Measurements from ENCODE around the gene GNG8. TPM values are rescaled to one million over a fixed set of nuclear protein-coding genes. Genes with fewer than 3 reads are reported as not detected.

Gene GNG8
- total RNA-seq, 1 experiment from 2014 or later: not detected

- Histone ChIP-seq H2AFZ (ENCODE audit: low read depth, low read length, poor library complexity, severe bottlenecking) (peak overlapping the region; percentile 95), H3K36me3 (ENCODE audit: control insufficient read depth in 1 of 2, insufficient read depth in 2 of 2, low read length in 2 of 2) (no peaks in the 10 kb centered on the region), H3K27ac (ENCODE audit: low read depth, low read length) (peak overlapping the region; percentile 62; the same call in 1 of the 2 replicates), H4K20me1 (ENCODE audit: insufficient read depth) (no peaks in the 10 kb centered on the region), H3K4me1 (ENCODE audit: control insufficient read depth in 1 of 2, insufficient read depth in 2 of 2, low read length in 2 of 2) (peaks cover 11 to 22% of the 10 kb centered on the region in 2 experiments), H3K79me2 (ENCODE audit: insufficient read depth, low read length) (no peaks in the 10 kb centered on the region), H3K4me3 (replicated peaks in 1 of 2; ENCODE audit: low read depth in 1 of 2, low read length in 2 of 2) (peak overlapping the region; percentile 37 to 64), H3K9me2 (ENCODE audit: insufficient read depth) (no peaks in the 10 kb centered on the region), H3K9me3 (ENCODE audit: control insufficient read depth in 1 of 2, insufficient read depth in 1 of 2, low read depth in 1 of 2, low read length in 2 of 2) (no peaks in the 10 kb centered on the region), H3K27me3 (ENCODE audit: insufficient read depth, low read length) (no peaks in the 10 kb centered on the region), H3K4me2 (ENCODE audit: low read length) (peak overlapping the region; percentile 93), H3K9ac (ENCODE audit: low read length) (no peak overlapping the region)
- BruUV-seq (replicated peaks): no TSS peak
- ATAC-seq: no peak
- no peak for TF ChIP-seq RAD21 (IDR thresholded peaks at IDR 0.05; ENCODE audit: low read depth)
- TF ChIP-seq ATF3 (IDR thresholded peaks at IDR 0.05): no peak
- no peak for TF ChIP-seq EGR1 (IDR thresholded peaks at IDR 0.05; ENCODE audit: low read depth)
- TF ChIP-seq SIN3A (IDR thresholded peaks at IDR 0.05; ENCODE audit: low read depth): no peak
- CTCF ChIA-PET: interaction anchor here (1.0 kb wide), 1 partner anchor 25 kb away, joined by 3 read pairs; no protein-coding TSS in a partner anchor
- POLR2A ChIA-PET: no interaction called here
- intact Hi-C loops (cut with micrococcal nuclease): no loop called here
- RAD21 ChIA-PET (ENCODE audit: low non-redundant PET in 1 of 2, low total read pairs in 2 of 2, uncharacterized antibody in 2 of 2, unreplicated experiment in 2 of 2): no interaction called here
- no peak for DNase-seq (ENCODE audit: low read depth, low spot score)
Measured at GRCh38 chr19:46639358-46640182, 3.6 kb upstream of the GNG8 start.

GRCh38 chr19:46637224-46637623, 1.2 kb upstream of the GNG8 start:
- no peaks in the 10 kb centered on the region for H3K9me3 ChIP-seq (ENCODE audit: control insufficient read depth in 1 of 2, insufficient read depth in 1 of 2, low read depth in 1 of 2, low read length in 2 of 2)
- H2AFZ ChIP-seq (ENCODE audit: low read depth, low read length, poor library complexity, severe bottlenecking): no peak overlapping the region
- no peaks in the 10 kb centered on the region for H3K9me2 ChIP-seq (ENCODE audit: insufficient read depth)
- H3K36me3 ChIP-seq (ENCODE audit: control insufficient read depth in 1 of 2, insufficient read depth in 2 of 2, low read length in 2 of 2): no peaks in the 10 kb centered on the region
- peaks cover 20 to 34% of the 10 kb centered on the region in 2 experiments for H3K4me1 ChIP-seq (ENCODE audit: control insufficient read depth in 1 of 2, insufficient read depth in 2 of 2, low read length in 2 of 2)
- no peak overlapping the region for H3K4me3 ChIP-seq (replicated peaks in 1 of 2; ENCODE audit: low read depth in 1 of 2, low read length in 2 of 2)
- ATAC-seq: no peak
- no peaks in the 10 kb centered on the region for H4K20me1 ChIP-seq (ENCODE audit: insufficient read depth)
- BruUV-seq (replicated peaks): no TSS peak
- ChIA-PET RAD21 (ENCODE audit: low non-redundant PET in 1 of 2, low total read pairs in 2 of 2, uncharacterized antibody in 2 of 2, unreplicated experiment in 2 of 2) (no interaction called here), POLR2A (no interaction called here), CTCF (interaction anchor here (1.3 kb wide), 1 partner anchor 24 kb away, joined by 7 read pairs; the partner anchor contains the start of gene DACT3)
- no peak overlapping the region for H3K9ac ChIP-seq (ENCODE audit: low read length)
- no peak overlapping the region for H3K4me2 ChIP-seq (ENCODE audit: low read length)
- intact Hi-C loops (cut with micrococcal nuclease): no loop called here
- no peaks in the 10 kb centered on the region for H3K79me2 ChIP-seq (ENCODE audit: insufficient read depth, low read length)
- no peak for DNase-seq (ENCODE audit: low read depth, low spot score)
- H3K27me3 ChIP-seq (ENCODE audit: insufficient read depth, low read length): no peaks in the 10 kb centered on the region
- TF ChIP-seq RAD21 (IDR thresholded peaks at IDR 0.05; ENCODE audit: low read depth) (no peak), CEBPB (IDR thresholded peaks at IDR 0.05; ENCODE audit: low read depth) (no peak)
- no peak overlapping the region for H3K27ac ChIP-seq (ENCODE audit: low read depth, low read length)

Data from HCT116 (cell line).